WTC11 (cell line): Measurements from ENCODE around the gene TRPV2. TPM values are rescaled to one million over a fixed set of nuclear protein-coding genes. Genes with fewer than 3 reads are reported as not detected.

Source experiments
- ATAC-seq: fragments of 200-7000 bp; cut with Tn5 transposase; 2 replicates; pipeline ENCODE4 v1.10.0; 2021; ENCODE audit warnings: mild to moderate bottlenecking, moderate library complexity
- CTCF ChIA-PET: fragments of 300-600 bp; sonication (Branson Sonifier 250); formaldehyde crosslinking; loops from one replicate; lab custom pipeline; 2021; ENCODE audit warnings: antibody characterized with exemption; lab: Charles Lee
- POLR2A ChIA-PET: fragments of 350-600 bp; sonication (Branson Sonifier 250); formaldehyde crosslinking; loops from one replicate; lab custom pipeline; 2021; ENCODE audit warnings: antibody characterized with exemption; lab: Charles Lee
- DNase-seq: peaks from one replicate; pipeline ENCODE4 v3.0.0; 2021; ENCODE audit warnings: low spot score
- H3K27ac Mint-ChIP-seq: 2 replicates; pipeline ENCODE4 v1.8.0; 2021; ENCODE audit warnings: mixed read lengths
- H3K27me3 Mint-ChIP-seq: 2 replicates; pipeline ENCODE4 v1.8.0; 2021; ENCODE audit warnings: low read depth, mild to moderate bottlenecking, moderate library complexity, mixed read lengths
- H3K36me3 Mint-ChIP-seq: 2 replicates; pipeline ENCODE4 v1.8.0; 2021; ENCODE audit warnings: mixed read lengths
- H3K4me1 Mint-ChIP-seq: 2 replicates; pipeline ENCODE4 v1.8.0; 2022; ENCODE audit warnings: mixed read lengths
- H3K4me3 Mint-ChIP-seq: 2 replicates; pipeline ENCODE4 v1.8.0; 2021; ENCODE audit warnings: mild to moderate bottlenecking, moderate library complexity, mixed read lengths
- H3K9me3 Mint-ChIP-seq: 2 replicates; pipeline ENCODE4 v1.8.0; 2021; ENCODE audit warnings: mixed read lengths
- FOXJ3 ChIP-seq: sonication (generic); formaldehyde crosslinking; IDR thresholded peaks from 2 replicates; pipeline ENCODE4 v1.9.0; 2021; ENCODE audit warnings: missing genetic modification reagents, mild to moderate bottlenecking, borderline replicate concordance
- FOXP1 ChIP-seq: sonication (generic); formaldehyde crosslinking; IDR thresholded peaks from 2 replicates; pipeline ENCODE4 v1.8.0; 2022; ENCODE audit warnings: missing genetic modification reagents, mild to moderate bottlenecking, moderate library complexity, borderline replicate concordance
- NFATC4 ChIP-seq: fragments of 250-450 bp; sonication (Bioruptor Pico); IDR thresholded peaks from 2 replicates; pipeline ENCODE4 v1.9.0; 2021; ENCODE audit warnings: mild to moderate bottlenecking
- NFYB ChIP-seq: sonication (generic); formaldehyde crosslinking; conservative IDR thresholded peaks from 2 replicates; pipeline ENCODE4 v1.8.0; 2022; ENCODE audit warnings: low read depth, missing genetic modification reagents
- RORB ChIP-seq: fragments of 250-450 bp; sonication (Bioruptor Pico); IDR thresholded peaks from 2 replicates; pipeline ENCODE4 v1.9.0; 2021; ENCODE audit warnings: mild to moderate bottlenecking
- ZBTB21 ChIP-seq: sonication (generic); formaldehyde crosslinking; IDR thresholded peaks from 2 replicates; pipeline ENCODE4 v1.8.1; 2023; ENCODE audit warnings: mild to moderate bottlenecking, missing genetic modification reagents, borderline replicate concordance
- ZNF263 ChIP-seq: sonication (generic); formaldehyde crosslinking; IDR thresholded peaks from 2 replicates; pipeline ENCODE4 v1.8.1; 2022; ENCODE audit warnings: low read depth, mild to moderate bottlenecking, moderate library complexity, missing genetic modification reagents
- total RNA-seq: library from RNA; stranded (reverse); gene quantifications from 3 replicates; pipeline ENCODE4 v1.2.3, GENCODE V29; 2021
- TF ChIP-seq, protein P1 (sequence below): sonication (generic); formaldehyde crosslinking; IDR thresholded peaks from 2 replicates; pipeline ENCODE4 v1.8.1; 2023; ENCODE audit warnings: mild to moderate bottlenecking, missing genetic modification reagents, moderate library complexity
- TF ChIP-seq, protein P2 (sequence below): fragments of 250-450 bp; sonication (Bioruptor Pico); IDR thresholded peaks from 2 replicates; pipeline ENCODE4 v1.9.0; 2021; ENCODE audit warnings: mild to moderate bottlenecking, borderline replicate concordance
- TF ChIP-seq, protein P3 (sequence below): sonication (generic); formaldehyde crosslinking; IDR thresholded peaks from 2 replicates; pipeline ENCODE4 v1.8.0; 2023; ENCODE audit warnings: missing genetic modification reagents, mild to moderate bottlenecking, borderline replicate concordance
- TF ChIP-seq, protein P4 (sequence below): sonication (generic); formaldehyde crosslinking; IDR thresholded peaks from 2 replicates; pipeline ENCODE4 v1.8.1; 2023; ENCODE audit warnings: mild to moderate bottlenecking, missing genetic modification reagents, borderline replicate concordance
- TF ChIP-seq, protein P5 (sequence below): fragments of 200-600 bp; IDR thresholded peaks from 2 replicates; pipeline ENCODE4 v1.8.0; 2022; ENCODE audit warnings: antibody characterized with exemption

The TRPV2 gene
- total RNA-seq, 1 experiment from 2014 or later = 3.5 TPM

DNA sequence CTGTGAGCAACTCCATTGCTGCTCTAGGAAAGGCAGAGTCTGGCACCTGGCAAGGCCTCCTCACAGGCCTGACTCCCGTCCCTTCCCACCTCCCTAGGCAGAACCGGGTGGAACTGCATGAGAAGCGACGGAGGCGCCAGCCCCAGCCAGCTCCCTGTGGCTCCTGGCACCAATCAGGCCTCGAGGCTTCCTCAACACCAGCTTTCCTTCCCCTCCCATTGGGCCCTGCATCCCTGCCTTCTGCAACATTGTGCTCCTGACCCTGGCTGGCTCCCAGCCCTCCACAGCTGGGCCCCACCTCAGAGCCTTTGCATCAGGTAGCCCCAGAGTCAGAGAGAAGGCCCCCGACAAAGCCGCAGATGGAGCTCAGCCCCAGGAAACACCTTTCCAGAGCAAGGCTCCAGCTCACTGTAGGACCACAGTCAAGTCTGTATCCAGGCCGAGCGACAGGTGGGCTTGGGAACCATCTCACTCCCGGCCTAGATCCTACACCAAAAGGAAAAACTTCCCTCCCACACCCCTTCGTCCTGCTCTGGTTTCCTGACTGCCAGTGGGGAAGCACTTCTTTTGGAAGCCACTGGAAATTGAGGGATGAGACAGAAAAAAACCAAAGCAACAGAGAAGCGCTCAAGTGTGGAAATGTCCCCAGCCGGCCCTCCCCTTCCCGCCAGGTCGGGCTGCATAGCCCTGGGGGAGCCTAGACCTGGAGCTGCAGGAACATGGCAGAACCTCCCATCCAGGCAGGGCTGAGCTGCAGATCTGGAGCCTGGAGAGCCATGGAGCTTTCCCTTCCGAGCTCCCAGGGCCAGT, 45.6 kb downstream of the TRPV2 start:
- peak overlapping the region; percentile 74 for H3K27ac Mint-ChIP-seq
- CTCF ChIA-PET = interaction anchor here (1.1 to 7.6 kb wide), 8 partner anchors 12 to 128 kb away, joined by 3 to 56 read pairs (median 4); no protein-coding TSS in a partner anchor

More for the DNA sequence above, 45.6 kb downstream of the TRPV2 start:
- TF ChIP-seq, protein P1, sequence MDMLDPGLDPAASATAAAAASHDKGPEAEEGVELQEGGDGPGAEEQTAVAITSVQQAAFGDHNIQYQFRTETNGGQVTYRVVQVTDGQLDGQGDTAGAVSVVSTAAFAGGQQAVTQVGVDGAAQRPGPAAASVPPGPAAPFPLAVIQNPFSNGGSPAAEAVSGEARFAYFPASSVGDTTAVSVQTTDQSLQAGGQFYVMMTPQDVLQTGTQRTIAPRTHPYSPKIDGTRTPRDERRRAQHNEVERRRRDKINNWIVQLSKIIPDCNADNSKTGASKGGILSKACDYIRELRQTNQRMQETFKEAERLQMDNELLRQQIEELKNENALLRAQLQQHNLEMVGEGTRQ (CRISPR knock-in tag) = no peak
- no peak for TF ChIP-seq NFATC4
- TF ChIP-seq NFYB = peak; percentile 26; the same call in 1 of the 2 replicates
- no peak for TF ChIP-seq RORB (CRISPR knock-in tag)
- no peak for TF ChIP-seq FOXJ3 (CRISPR knock-in tag)
- no peak for TF ChIP-seq ZNF263 (CRISPR knock-in tag)
- TF ChIP-seq, protein P2, sequence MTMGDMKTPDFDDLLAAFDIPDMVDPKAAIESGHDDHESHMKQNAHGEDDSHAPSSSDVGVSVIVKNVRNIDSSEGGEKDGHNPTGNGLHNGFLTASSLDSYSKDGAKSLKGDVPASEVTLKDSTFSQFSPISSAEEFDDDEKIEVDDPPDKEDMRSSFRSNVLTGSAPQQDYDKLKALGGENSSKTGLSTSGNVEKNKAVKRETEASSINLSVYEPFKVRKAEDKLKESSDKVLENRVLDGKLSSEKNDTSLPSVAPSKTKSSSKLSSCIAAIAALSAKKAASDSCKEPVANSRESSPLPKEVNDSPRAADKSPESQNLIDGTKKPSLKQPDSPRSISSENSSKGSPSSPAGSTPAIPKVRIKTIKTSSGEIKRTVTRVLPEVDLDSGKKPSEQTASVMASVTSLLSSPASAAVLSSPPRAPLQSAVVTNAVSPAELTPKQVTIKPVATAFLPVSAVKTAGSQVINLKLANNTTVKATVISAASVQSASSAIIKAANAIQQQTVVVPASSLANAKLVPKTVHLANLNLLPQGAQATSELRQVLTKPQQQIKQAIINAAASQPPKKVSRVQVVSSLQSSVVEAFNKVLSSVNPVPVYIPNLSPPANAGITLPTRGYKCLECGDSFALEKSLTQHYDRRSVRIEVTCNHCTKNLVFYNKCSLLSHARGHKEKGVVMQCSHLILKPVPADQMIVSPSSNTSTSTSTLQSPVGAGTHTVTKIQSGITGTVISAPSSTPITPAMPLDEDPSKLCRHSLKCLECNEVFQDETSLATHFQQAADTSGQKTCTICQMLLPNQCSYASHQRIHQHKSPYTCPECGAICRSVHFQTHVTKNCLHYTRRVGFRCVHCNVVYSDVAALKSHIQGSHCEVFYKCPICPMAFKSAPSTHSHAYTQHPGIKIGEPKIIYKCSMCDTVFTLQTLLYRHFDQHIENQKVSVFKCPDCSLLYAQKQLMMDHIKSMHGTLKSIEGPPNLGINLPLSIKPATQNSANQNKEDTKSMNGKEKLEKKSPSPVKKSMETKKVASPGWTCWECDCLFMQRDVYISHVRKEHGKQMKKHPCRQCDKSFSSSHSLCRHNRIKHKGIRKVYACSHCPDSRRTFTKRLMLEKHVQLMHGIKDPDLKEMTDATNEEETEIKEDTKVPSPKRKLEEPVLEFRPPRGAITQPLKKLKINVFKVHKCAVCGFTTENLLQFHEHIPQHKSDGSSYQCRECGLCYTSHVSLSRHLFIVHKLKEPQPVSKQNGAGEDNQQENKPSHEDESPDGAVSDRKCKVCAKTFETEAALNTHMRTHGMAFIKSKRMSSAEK (CRISPR knock-in tag) = no peak
- TF ChIP-seq, protein P3, sequence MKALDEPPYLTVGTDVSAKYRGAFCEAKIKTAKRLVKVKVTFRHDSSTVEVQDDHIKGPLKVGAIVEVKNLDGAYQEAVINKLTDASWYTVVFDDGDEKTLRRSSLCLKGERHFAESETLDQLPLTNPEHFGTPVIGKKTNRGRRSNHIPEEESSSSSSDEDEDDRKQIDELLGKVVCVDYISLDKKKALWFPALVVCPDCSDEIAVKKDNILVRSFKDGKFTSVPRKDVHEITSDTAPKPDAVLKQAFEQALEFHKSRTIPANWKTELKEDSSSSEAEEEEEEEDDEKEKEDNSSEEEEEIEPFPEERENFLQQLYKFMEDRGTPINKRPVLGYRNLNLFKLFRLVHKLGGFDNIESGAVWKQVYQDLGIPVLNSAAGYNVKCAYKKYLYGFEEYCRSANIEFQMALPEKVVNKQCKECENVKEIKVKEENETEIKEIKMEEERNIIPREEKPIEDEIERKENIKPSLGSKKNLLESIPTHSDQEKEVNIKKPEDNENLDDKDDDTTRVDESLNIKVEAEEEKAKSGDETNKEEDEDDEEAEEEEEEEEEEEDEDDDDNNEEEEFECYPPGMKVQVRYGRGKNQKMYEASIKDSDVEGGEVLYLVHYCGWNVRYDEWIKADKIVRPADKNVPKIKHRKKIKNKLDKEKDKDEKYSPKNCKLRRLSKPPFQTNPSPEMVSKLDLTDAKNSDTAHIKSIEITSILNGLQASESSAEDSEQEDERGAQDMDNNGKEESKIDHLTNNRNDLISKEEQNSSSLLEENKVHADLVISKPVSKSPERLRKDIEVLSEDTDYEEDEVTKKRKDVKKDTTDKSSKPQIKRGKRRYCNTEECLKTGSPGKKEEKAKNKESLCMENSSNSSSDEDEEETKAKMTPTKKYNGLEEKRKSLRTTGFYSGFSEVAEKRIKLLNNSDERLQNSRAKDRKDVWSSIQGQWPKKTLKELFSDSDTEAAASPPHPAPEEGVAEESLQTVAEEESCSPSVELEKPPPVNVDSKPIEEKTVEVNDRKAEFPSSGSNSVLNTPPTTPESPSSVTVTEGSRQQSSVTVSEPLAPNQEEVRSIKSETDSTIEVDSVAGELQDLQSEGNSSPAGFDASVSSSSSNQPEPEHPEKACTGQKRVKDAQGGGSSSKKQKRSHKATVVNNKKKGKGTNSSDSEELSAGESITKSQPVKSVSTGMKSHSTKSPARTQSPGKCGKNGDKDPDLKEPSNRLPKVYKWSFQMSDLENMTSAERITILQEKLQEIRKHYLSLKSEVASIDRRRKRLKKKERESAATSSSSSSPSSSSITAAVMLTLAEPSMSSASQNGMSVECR (CRISPR knock-in tag) = no peak
- TF ChIP-seq, protein P4, sequence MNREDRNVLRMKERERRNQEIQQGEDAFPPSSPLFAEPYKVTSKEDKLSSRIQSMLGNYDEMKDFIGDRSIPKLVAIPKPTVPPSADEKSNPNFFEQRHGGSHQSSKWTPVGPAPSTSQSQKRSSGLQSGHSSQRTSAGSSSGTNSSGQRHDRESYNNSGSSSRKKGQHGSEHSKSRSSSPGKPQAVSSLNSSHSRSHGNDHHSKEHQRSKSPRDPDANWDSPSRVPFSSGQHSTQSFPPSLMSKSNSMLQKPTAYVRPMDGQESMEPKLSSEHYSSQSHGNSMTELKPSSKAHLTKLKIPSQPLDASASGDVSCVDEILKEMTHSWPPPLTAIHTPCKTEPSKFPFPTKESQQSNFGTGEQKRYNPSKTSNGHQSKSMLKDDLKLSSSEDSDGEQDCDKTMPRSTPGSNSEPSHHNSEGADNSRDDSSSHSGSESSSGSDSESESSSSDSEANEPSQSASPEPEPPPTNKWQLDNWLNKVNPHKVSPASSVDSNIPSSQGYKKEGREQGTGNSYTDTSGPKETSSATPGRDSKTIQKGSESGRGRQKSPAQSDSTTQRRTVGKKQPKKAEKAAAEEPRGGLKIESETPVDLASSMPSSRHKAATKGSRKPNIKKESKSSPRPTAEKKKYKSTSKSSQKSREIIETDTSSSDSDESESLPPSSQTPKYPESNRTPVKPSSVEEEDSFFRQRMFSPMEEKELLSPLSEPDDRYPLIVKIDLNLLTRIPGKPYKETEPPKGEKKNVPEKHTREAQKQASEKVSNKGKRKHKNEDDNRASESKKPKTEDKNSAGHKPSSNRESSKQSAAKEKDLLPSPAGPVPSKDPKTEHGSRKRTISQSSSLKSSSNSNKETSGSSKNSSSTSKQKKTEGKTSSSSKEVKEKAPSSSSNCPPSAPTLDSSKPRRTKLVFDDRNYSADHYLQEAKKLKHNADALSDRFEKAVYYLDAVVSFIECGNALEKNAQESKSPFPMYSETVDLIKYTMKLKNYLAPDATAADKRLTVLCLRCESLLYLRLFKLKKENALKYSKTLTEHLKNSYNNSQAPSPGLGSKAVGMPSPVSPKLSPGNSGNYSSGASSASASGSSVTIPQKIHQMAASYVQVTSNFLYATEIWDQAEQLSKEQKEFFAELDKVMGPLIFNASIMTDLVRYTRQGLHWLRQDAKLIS (CRISPR knock-in tag) = no peak
- TF ChIP-seq, protein P5, sequence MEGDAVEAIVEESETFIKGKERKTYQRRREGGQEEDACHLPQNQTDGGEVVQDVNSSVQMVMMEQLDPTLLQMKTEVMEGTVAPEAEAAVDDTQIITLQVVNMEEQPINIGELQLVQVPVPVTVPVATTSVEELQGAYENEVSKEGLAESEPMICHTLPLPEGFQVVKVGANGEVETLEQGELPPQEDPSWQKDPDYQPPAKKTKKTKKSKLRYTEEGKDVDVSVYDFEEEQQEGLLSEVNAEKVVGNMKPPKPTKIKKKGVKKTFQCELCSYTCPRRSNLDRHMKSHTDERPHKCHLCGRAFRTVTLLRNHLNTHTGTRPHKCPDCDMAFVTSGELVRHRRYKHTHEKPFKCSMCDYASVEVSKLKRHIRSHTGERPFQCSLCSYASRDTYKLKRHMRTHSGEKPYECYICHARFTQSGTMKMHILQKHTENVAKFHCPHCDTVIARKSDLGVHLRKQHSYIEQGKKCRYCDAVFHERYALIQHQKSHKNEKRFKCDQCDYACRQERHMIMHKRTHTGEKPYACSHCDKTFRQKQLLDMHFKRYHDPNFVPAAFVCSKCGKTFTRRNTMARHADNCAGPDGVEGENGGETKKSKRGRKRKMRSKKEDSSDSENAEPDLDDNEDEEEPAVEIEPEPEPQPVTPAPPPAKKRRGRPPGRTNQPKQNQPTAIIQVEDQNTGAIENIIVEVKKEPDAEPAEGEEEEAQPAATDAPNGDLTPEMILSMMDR = no peak
- 0 out of 2 replicates have a peak, but pooled peaks have one; percentile 21 for TF ChIP-seq FOXP1
- TF ChIP-seq ZBTB21 = no peak
- peaks cover 15% of the 10 kb centered on the region; the same call in 1 of the 2 replicates for H3K36me3 Mint-ChIP-seq
- no peak for DNase-seq
- no peaks in the 10 kb centered on the region for H3K9me3 Mint-ChIP-seq
- no peak for ATAC-seq
- H3K4me1 Mint-ChIP-seq = peaks cover 56% of the 10 kb centered on the region
- H3K4me3 Mint-ChIP-seq = no peak overlapping the region
- POLR2A ChIA-PET = interaction anchor here (1.4 kb wide), 1 partner anchor 23 kb away, joined by 3 read pairs; no protein-coding TSS in a partner anchor
- H3K27me3 Mint-ChIP-seq = no peaks in the 10 kb centered on the region; the same call in 1 of the 2 replicates
